HepG2 (cell line): Measurements from ENCODE around the gene ALK. TPM values are rescaled to one million over a fixed set of nuclear protein-coding genes. Genes with fewer than 3 reads are reported as not detected.

Source experiments
- ATAC-seq: fragments of 200-7000 bp; cut with Tn5 transposase; 3 replicates; pipeline ENCODE4 v1.9.1; 2020; ENCODE audit warnings: mild to moderate bottlenecking, moderate library complexity
- BruUV-seq: library from RNA; stranded (reverse); fragments of 400-500 nt; replicated peaks from 2 replicates; lab custom pipeline; 2021; lab: Mats Ljungman, UMichigan
- CTCF ChIA-PET: fragments of 300-600 bp; formaldehyde crosslinking; extraction: SDS; loops from one replicate; lab custom pipeline; 2021; ENCODE audit warnings: low total read pairs, inconsistent platforms, low intra/inter-chr PET ratio; lab: Yijun Ruan, JAX
- POLR2A ChIA-PET: fragments of 350-600 bp; sonication (Branson Sonifier 250); formaldehyde crosslinking; loops from one replicate; lab custom pipeline; 2020; ENCODE audit warnings: antibody characterized with exemption, inconsistent platforms; lab: Yijun Ruan, JAX
- DNase-seq: peaks from one replicate; pipeline ENCODE4 v3.0.0-alpha.2; 2015; ENCODE audit warnings: low spot score
- FAIRE-seq: peaks from 3 replicates; lab custom pipeline; 2011; peaks lifted over from hg19 to GRCh38; lab: Jason Lieb, UNC
- H2AFZ ChIP-seq: one replicate; pipeline ENCODE4 v1.6.1; 2011; ENCODE audit warnings: low read length, inconsistent platforms
- H3K27ac ChIP-seq: fragments of 300-600 bp; 3 replicates; pipeline ENCODE4 v1.8.0; 2011; ENCODE audit warnings: mixed run types, mild to moderate bottlenecking, mixed read lengths, low read length, inconsistent platforms; ENCODE audit not compliant: insufficient read depth; ENCODE audit errors: extremely low read length
- H3K27me3 ChIP-seq, 2 experiments: fragments of 200-600 bp in 1 of 2; 2 replicates in 1 of 2; 3 replicates in 1 of 2; pipeline versions ENCODE4 v1.6.0 to v1.8.0; 2011; ENCODE audit warnings: low read length in 2 of 2, mild to moderate bottlenecking in 2 of 2, moderate library complexity in 2 of 2, inconsistent platforms in 1 of 2; ENCODE audit not compliant: insufficient read depth in 2 of 2, control insufficient read depth in 1 of 2
- H3K36me3 ChIP-seq, 2 experiments: fragments of 200-600 bp in 1 of 2; replicated peaks in 1 of 2; 2 replicates in 1 of 2; 3 replicates in 1 of 2; pipeline versions ENCODE4 v1.5.1 to v1.8.0; 2011; ENCODE audit warnings: low read length in 2 of 2, inconsistent platforms in 1 of 2; ENCODE audit not compliant: insufficient read depth in 2 of 2, control insufficient read depth in 1 of 2
- H3K4me1 ChIP-seq: 2 replicates; pipeline ENCODE4 v1.5.1; 2012; ENCODE audit warnings: low read length, inconsistent platforms; ENCODE audit not compliant: insufficient read depth
- H3K4me2 ChIP-seq: 2 replicates; pipeline ENCODE4 v1.6.0; 2011; ENCODE audit warnings: low read depth, low read length, inconsistent platforms
- H3K4me3 ChIP-seq, 3 experiments: fragments of 200-600 bp in 1 of 3; sonication (generic), shearing (Covaris generic) in 1 of 3; replicated peaks in 1 of 3; 2 replicates each; pipeline ENCODE4 v1.5.1; 2011 to 2016; ENCODE audit warnings: low read length in 3 of 3, inconsistent platforms in 2 of 3, low read depth in 2 of 3, mild to moderate bottlenecking in 2 of 3, control low read depth in 1 of 3, mixed read lengths in 1 of 3; ENCODE audit not compliant: insufficient read depth in 1 of 3
- H3K79me2 ChIP-seq: one replicate; pipeline ENCODE4 v1.6.1; 2011; ENCODE audit warnings: low read length, inconsistent platforms; ENCODE audit not compliant: insufficient read depth
- H3K9ac ChIP-seq: 2 replicates; pipeline ENCODE4 v1.6.0; 2011; ENCODE audit warnings: mild to moderate bottlenecking, low read depth, low read length, inconsistent platforms; ENCODE audit not compliant: insufficient read depth
- H3K9me3 ChIP-seq: 2 replicates; pipeline ENCODE4 v1.5.1; 2012; ENCODE audit warnings: mild to moderate bottlenecking, low read length
- H4K20me1 ChIP-seq: 2 replicates; pipeline ENCODE4 v1.6.0; 2011; ENCODE audit warnings: inconsistent platforms, mild to moderate bottlenecking, low read length, moderate library complexity; ENCODE audit not compliant: insufficient read depth
- ATF6 ChIP-seq: sonication (generic); formaldehyde crosslinking; conservative IDR thresholded peaks from 2 replicates; pipeline ENCODE4 v1.4.0; 2020; ENCODE audit warnings: missing genetic modification reagents
- ATM ChIP-seq: fragments of 450-650 bp; IDR thresholded peaks from 2 replicates; pipeline ENCODE4 v1.7.1; 2017; ENCODE audit warnings: mild to moderate bottlenecking, borderline replicate concordance
- CBX2 ChIP-seq, 2 experiments: fragments of 200-600 bp in 1 of 2; sonication (generic); formaldehyde crosslinking in 1 of 2; IDR thresholded peaks; 2 replicates each; pipeline versions ENCODE4 v1.7.0 to v1.8.1; 2018 to 2022; ENCODE audit warnings: low read depth in 2 of 2, low read length in 1 of 2, mild to moderate bottlenecking in 1 of 2, missing genetic modification reagents in 1 of 2
- DNMT3B ChIP-seq: conservative IDR thresholded peaks from 2 replicates; pipeline ENCODE4 v1.6.1; 2016; ENCODE audit warnings: missing biosample characterization, control low read depth
- EZH2 ChIP-seq: conservative IDR thresholded peaks from 2 replicates; pipeline ENCODE4 v1.6.1; 2012; ENCODE audit warnings: mild to moderate bottlenecking, low read depth, low read length, moderate library complexity
- FOXA1 ChIP-seq, 2 experiments: fragments of 450-650 bp in 1 of 2; sonication (generic) in 1 of 2; formaldehyde crosslinking in 1 of 2; IDR thresholded peaks; 2 replicates each; pipeline versions ENCODE4 v1.4.0 to v1.6.1; 2016 to 2020; ENCODE audit warnings: missing genetic modification reagents in 1 of 2
- MBNL3 ChIP-seq: fragments of 250-450 bp; sonication (Bioruptor Pico); conservative IDR thresholded peaks from 2 replicates; pipeline ENCODE4 v1.8.0; 2022; ENCODE audit warnings: mild to moderate bottlenecking, inconsistent platforms
- MED13 ChIP-seq: sonication (generic); formaldehyde crosslinking; IDR thresholded peaks from 2 replicates; pipeline ENCODE4 v1.5.0; 2020; ENCODE audit warnings: missing genetic modification reagents
- MED8 ChIP-seq: sonication (generic); formaldehyde crosslinking; IDR thresholded peaks from 2 replicates; pipeline ENCODE4 v1.8.1; 2023; ENCODE audit warnings: mild to moderate bottlenecking, missing genetic modification reagents; ENCODE audit not compliant: insufficient replicate concordance
- MTA3 ChIP-seq: sonication (generic); formaldehyde crosslinking; IDR thresholded peaks from 2 replicates; pipeline ENCODE4 v1.4.0; 2020; ENCODE audit warnings: missing genetic modification reagents
- RBAK ChIP-seq: sonication (generic); formaldehyde crosslinking; IDR thresholded peaks from 2 replicates; pipeline ENCODE4 v1.5.1; 2020; ENCODE audit warnings: mild to moderate bottlenecking, missing genetic modification reagents
- REST ChIP-seq, 2 experiments: IDR thresholded peaks; 2 replicates each; pipeline ENCODE4 v1.6.1; 2011 to 2012; ENCODE audit warnings: low read length in 2 of 2, borderline replicate concordance in 1 of 2, low read depth in 1 of 2, mild to moderate bottlenecking in 1 of 2, moderate library complexity in 1 of 2
- XRCC5 ChIP-seq: fragments of 200-400 bp; formaldehyde crosslinking; optimal IDR thresholded peaks from 2 replicates; pipeline ENCODE3; 2017; ENCODE audit warnings: mild to moderate bottlenecking, low read length
- ZFP1 ChIP-seq: IDR thresholded peaks from 2 replicates; pipeline ENCODE4 v1.6.1; 2016
- ZNF124 ChIP-seq: sonication (generic); formaldehyde crosslinking; IDR thresholded peaks from 2 replicates; pipeline ENCODE4 v1.4.0; 2020; ENCODE audit warnings: missing genetic modification reagents
- ZNF83 ChIP-seq: sonication (generic); formaldehyde crosslinking; IDR thresholded peaks from 2 replicates; pipeline ENCODE4 v1.4.0; 2020; ENCODE audit warnings: missing genetic modification reagents, mild to moderate bottlenecking, borderline replicate concordance
- WGBS: methylation state at CpG from one replicate; pipeline ENCODE4 v1.1.6; 2017; ENCODE audit warnings: low lambda C conversion rate; 5-methylcytosine and 5-hydroxymethylcytosine counted together
- in situ Hi-C: cut with HindIII; loops from 2 replicates; pipeline ENCODE4 v1.10.0; 2017; ENCODE audit warnings: low pct_unique_long_range_greater_than_20kb; ENCODE audit not compliant: extremely low pct_ligation_motif_present
- intact Hi-C: fragments of 100-400 bp; cut with micrococcal nuclease; formaldehyde crosslinking; loops from one replicate; pipeline ENCODE4 v1.10.0; 2022; ENCODE audit not compliant: unreplicated experiment
- polyA plus RNA-seq, 8 experiments: library from polyadenylated mRNA; depleted of rRNA in 3 of 8; stranded (reverse) in 7 of 8; unstranded in 1 of 8; fragments of >200 nt; fragmentation: Illumina TruSeq in 4 of 8; extraction: Trizol in 4 of 8; gene quantifications; 2 replicates each; pipeline versions ENCODE4 v1.2.1 to v1.2.3, GENCODE V29; 2011 to 2016; ENCODE audit warnings: low read depth in 4 of 8, missing spikeins in 1 of 8, mixed read lengths in 1 of 8; ENCODE audit not compliant: insufficient read depth in 1 of 8
- total RNA-seq, 5 experiments: library from RNA; depleted of rRNA; stranded (reverse); fragments of >200 nt; fragmentation: Illumina TruSeq; extraction: Trizol; gene quantifications; 2 replicates each; pipeline ENCODE4 v1.2.3, GENCODE V29; 2016; ENCODE audit warnings: low read depth in 1 of 5

Gene ALK
- total and polyA plus RNA-seq, 2 of the 13 experiments (the other 11 are each of a cell fraction or from before 2014, with no cell fraction given) = not detected

GRCh38 chr2:29290293-29291047 lies 630.9 kb downstream of the ALK start:
- Histone ChIP-seq H2AFZ (no peak overlapping the region), H3K27me3 (no peaks in the 10 kb centered on the region; a peak in 1 of 5 replicates), H3K4me1 (no peaks in the 10 kb centered on the region), H4K20me1 (no peaks in the 10 kb centered on the region), H3K4me2 (no peak overlapping the region), H3K9ac (no peak overlapping the region), H3K9me3 (no peaks in the 10 kb centered on the region), H3K36me3 (no peaks in the 10 kb centered on the region), H3K27ac (no peak overlapping the region), H3K4me3 (no peak overlapping the region), H3K79me2 (no peaks in the 10 kb centered on the region)
- no peak for DNase-seq
- 12% methylated on average over 8 of the region's 8 CpGs for WGBS
- TF ChIP-seq MBNL3 (CRISPR knock-in tag) = no peak
- no peak for TF ChIP-seq ATF6 (CRISPR knock-in tag)
- TF ChIP-seq CBX2 (IDR thresholded peaks at IDR 0.05; ENCODE audit: low read depth, low read length) = no peak
- TF ChIP-seq CBX2 (CRISPR knock-in tag; IDR thresholded peaks at IDR 0.05; ENCODE audit: low read depth) = no peak
- no peak for TF ChIP-seq ZFP1
- TF ChIP-seq MED13 (CRISPR knock-in tag) = no peak
- no peak for TF ChIP-seq ZNF83
- no peak for TF ChIP-seq RBAK
- no peak for TF ChIP-seq ATM
- TF ChIP-seq EZH2 = no peak
- TF ChIP-seq FOXA1 (IDR thresholded peaks at IDR 0.05) = no peak
- no peak for TF ChIP-seq FOXA1 (CRISPR knock-in tag; IDR thresholded peaks at IDR 0.05)
- no peak for TF ChIP-seq MED8 (CRISPR knock-in tag)
- no peak for TF ChIP-seq ZNF124
- no peak for TF ChIP-seq REST (IDR thresholded peaks at IDR 0.05; ENCODE audit: borderline replicate concordance in 1 of 2, low read depth in 1 of 2, low read length in 2 of 2)
- no peak for TF ChIP-seq MTA3 (CRISPR knock-in tag)
- TF ChIP-seq DNMT3B = no peak
- TF ChIP-seq XRCC5 = no peak
- in situ Hi-C loops (no loop called here), intact Hi-C loops (no loop called here)
- BruUV-seq = no TSS peak
- ChIA-PET CTCF (no interaction called here), POLR2A (no interaction called here)
- ATAC-seq = no peak
- no peak for FAIRE-seq
